HG03103 (cell line): ENCODE measurements around the gene DAZAP1.
A peak's percentile ranks its signal among the peaks of the same experiment; 100 is the strongest.

Experiments
- ATAC-seq: cut with Tn5 transposase; IDR thresholded peaks from one replicate; pipeline ENCODE4 v1.9.1; 2021; ENCODE audit warnings: low read depth; ENCODE audit not compliant: unreplicated experiment

Gene DAZAP1

DNA sequence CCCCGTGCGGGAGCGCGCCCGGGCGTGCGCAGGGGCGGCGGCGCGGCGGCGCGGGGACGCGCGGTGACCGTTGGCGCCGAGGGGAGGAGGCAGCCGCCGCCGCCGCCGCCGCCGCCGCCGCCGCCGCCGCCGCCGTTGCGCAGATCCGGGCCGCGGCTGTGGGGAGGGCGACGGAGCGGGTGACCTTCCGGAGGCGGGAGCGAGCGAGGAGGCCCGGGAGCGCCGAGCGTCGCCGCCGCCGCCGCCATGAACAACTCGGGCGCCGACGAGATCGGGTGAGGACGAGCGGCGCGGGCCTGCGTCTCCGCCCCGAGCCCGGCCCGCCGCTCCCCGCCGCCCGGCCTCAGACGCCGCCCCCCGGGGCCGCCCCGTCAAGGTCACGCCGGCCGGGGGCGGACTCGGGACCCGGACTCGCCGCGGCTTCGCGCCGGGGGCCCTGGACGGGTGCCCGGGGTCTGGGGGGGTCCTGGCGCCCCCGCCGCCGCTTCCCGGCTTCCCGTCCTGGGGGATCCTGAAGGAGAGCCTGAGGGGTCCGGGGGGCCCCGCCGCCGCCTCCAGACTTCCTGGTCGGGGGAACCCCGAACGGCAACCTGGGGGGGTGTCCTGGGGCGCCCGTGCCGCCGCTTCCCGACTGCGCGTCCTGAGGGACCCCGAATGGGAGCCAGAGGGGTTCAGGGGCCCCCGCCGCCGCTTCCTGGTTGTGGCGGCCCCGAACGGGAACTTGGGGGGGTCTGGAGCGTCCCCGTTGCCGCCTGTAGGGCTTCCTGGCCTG lies at the start of gene DAZAP1:
Gene DAZAP1 (plus strand): TSS at position 59 of the 772 bp plus-strand sequence. CDS start 188 bp downstream, at position 247.
- peak; percentile 15 for ATAC-seq

DNA sequence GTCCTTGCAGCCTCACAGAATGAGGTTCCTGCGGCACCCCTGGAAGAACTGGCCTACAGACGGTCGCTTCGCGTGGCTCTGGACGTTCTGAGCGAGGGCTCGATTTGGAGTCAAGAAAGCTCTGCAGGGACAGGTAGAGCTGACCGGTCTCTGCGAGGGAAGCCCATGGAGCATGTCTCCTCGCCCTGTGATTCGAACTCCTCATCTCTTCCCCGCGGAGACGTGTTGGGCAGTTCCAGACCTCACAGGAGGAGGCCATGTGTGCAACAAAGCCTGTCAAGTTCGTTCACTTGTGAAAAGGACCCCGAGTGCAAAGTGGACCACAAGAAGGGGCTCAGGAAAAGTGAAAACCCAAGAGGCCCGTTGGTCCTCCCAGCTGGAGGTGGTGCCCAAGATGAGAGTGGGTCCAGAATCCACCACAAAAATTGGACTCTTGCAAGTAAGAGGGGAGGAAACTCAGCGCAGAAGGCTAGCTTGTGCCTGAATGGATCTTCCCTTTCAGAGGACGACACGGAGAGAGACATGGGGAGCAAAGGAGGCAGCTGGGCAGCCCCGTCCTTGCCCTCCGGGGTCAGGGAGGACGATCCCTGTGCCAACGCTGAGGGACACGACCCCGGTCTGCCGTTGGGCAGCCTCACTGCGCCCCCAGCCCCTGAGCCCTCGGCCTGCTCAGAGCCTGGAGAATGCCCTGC lies 47.1 kb upstream of the DAZAP1 start:
- no peak for ATAC-seq

DNA sequence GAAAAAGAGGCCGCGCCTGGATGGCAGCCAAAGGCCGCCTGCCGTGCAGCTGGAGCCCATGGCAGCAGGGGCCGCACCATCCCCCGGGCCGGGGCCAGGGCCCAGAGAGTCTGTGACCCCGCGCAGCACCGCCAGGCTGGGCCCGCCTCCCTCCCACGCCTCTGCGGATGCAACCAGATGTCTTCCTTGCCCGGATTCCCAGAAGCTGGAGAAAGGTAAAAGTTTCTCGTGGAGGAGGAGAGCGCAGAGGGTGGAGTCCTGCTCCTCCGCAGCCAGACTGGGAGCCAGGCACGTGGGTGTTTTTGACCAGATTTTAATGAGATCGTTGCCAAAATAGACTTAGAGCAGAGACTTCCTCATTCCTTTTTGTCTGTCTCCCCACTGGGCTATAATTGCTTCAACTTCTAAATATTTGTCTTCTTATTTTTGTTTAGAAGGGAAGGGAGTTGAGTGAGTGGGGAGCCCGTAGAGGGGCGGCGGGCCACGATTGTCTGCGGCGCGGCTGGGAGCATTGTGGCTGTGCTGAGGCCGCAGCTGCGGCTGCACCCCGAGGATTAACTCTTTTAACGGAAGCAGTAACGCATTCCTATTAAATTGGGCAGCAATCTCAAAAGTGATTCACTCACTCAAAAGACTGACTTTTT lies 46.4 kb upstream of the DAZAP1 start:
- no peak for ATAC-seq

DNA sequence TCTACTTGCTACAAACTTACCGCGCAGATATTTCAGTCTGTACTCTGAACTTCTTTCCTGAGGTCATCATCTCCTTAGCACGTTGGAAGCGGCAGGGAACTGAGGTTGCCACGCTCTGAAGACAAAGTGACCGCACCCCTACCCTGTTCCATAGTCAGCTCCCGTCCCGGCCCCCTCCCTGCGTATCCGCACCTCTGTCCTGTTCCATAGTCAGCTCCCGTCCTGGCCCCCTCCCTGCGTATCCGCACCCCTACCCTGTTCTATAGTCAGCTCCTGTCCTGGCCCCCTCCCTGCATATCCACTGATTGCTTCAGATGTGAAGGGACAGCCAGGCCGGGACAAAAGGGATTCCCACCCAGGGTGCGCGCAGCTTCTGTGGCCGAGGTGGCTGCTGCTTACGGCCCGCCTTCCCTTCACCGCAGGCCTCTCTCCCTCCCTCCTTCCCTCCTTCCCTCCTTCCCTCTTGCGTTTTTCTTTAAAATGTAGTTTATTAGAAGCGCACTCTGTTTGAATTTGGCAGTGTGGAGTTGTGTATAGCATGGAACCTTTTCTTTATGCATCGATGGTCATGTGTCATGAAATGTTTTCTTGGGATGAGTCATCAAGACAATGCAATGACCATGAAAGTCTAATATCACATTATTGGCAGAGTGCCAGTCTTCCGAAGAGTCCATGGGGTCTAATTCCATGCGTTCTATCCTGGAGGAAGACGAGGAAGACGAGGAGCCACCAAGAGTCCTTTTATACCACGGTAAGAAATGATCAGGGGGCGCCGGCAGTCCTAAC lies 45.6 kb upstream of the DAZAP1 start:
- no peak for ATAC-seq

DNA sequence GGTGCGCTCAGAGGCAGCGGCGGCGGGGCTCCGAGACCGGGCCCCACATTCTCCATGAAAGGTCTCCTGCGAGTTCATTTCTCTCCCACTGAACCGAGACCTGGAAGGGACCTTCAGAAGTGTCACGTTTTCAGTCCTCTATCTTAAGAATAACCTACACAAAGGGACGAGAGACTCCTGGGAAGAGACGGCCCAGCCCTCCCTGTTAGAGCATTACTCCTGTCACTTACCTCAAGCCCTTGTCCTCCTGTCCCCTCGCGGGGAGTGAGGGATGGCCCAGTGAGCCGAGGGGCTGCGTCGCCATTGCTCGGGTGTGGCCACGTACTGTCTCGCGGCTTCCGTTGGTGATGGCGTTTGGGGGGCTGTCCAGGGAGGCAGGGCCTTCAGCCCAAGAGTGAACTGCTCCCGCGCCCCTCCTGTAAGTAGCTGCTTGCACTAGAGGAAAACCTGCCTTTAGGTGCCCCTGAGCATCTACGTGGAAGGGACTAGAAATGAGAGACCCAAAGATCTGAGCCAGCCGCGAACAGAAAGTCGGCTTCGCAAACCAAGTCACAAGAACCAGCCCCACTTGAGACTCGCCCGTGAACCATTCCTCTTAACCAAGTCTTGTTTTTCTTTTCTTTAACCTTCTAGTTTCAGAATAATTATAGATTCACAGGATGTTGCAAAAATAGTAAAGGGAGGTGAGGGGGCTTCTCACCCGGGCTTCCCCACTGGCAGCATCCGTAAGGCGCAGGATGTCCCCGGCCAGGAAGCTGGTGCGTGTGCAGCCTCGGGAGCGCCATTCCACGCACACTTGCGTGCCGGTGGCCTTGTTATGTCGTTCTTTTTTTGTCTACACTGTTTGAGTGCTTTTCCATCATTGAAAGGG lies 44.8 kb upstream of the DAZAP1 start:
- no peak for ATAC-seq

- no peak for ATAC-seq
These were observed 43.8 kb upstream of the DAZAP1 start for GRCh38 chr19:1363599-1363998.

- ATAC-seq = no peak
These were observed 43.2 kb upstream of the DAZAP1 start for GRCh38 chr19:1364070-1364704.

GRCh38 chr19:1365319-1366269 lies 41.8 kb upstream of the DAZAP1 start:
- ATAC-seq = no peak

GRCh38 chr19:1366296-1366695 lies 41.1 kb upstream of the DAZAP1 start:
- no peak for ATAC-seq

DNA sequence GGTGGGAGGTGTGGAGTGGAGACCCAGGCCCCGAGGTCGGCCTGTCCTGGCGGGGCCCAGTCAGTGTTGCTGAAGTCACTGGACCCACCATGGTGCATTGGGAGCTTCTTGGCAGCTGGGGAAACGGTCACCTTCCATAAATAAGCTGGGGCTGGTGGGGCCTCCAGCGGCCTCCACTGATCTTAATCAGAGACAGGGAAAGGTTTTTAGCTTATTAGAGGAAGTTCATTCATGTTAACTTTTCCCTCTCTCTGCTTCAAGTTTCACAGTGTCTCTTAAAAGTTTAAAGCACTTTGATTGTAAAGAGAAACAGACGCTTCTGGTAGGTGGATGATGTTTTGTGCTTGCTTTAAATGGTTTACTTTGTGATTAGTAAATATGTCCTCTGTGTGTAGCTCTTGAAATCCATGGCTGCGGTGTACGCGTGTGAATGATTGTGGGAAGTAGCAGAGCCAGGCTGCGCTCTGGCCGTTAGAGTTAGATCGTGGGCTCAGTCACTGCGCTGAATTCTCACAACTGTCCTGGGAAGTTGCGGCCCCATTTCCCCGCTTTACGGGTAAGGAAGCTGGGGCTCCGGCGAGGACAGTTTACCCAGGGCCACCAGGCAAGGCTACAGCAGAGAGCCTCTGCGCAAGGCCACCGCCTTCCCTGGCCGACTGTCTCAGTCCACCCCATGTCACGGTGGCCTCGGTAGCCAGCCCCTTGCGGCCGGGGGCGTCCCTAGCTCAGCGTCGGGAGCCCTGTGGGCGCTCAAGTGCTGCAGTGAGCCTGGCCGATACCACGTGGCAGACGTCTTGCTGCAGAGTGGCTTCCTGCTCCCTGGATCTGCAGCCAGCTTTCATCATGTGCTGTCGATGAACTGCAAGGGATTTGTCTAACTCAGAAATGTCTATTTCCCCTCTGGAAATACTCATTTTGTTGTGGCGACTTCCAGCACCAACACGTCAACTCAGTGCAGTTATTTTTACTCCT lies 40.2 kb upstream of the DAZAP1 start:
- ATAC-seq = no peak

DNA sequence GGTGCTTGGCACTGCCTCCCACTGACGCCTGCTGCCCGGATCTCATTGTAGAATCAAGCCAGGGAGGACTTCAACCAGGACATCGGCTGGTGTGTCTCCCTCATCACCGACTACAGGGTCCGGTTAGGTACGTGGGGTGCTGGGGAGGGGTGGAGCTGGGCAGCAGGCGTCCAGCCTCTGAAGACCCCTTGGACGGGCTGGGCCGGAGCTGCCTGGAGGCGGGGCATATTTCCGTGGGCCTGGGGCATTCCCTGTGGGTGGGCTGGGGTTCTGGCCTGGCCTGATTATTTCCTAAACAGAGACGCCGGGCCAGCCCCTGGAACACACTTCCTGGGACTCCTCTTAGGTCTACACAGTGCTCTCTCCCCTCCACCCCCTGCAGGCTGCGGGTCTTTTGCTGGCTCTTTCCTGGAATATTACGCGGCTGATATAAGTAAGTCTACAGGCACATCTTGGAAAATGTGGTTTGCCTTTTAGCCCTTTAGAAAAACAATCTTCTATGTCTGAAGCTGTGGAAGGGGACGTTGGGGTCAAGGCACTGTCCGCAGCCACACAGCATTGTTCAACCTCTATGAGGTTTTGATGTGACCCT lies 38.1 kb upstream of the DAZAP1 start:
- no peak for ATAC-seq

DNA sequence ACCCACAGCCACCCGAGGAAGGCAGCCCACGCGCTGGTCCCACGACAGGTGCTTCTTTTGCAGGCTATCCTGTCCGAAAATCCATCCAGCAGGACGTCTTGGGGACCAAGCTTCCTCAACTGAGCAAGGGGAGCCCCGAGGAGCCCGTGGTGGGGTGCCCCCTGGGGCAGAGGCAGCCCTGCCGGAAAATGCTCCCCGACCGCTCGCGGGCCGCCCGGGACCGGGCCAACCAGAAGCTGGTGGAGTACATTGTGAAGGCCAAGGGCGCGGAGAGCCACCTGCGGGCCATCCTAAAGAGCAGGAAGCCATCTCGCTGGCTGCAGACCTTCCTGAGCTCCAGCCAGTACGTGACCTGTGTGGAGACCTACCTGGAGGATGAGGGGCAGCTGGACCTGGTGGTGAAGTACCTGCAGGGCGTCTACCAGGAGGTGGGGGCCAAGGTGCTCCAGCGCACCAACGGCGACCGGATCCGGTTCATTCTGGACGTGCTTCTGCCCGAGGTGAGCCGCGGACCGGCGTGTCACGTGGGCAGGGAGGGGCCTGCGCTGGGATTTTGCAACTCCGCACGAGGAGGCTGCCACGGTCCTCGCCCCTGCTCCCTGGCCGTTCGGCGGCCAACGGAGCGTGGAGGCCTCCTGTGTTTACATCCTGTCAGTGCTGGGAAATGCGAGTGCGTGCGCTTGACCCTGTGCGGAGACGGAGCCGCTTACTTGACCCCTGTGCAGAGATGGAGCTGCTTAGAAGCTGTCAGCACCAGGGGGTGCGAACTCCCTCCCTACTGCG lies 36.6 kb upstream of the DAZAP1 start:
- no peak for ATAC-seq

- no peak for ATAC-seq
These were observed 34.3 kb upstream of the DAZAP1 start for GRCh38 chr19:1373042-1373533.

DNA sequence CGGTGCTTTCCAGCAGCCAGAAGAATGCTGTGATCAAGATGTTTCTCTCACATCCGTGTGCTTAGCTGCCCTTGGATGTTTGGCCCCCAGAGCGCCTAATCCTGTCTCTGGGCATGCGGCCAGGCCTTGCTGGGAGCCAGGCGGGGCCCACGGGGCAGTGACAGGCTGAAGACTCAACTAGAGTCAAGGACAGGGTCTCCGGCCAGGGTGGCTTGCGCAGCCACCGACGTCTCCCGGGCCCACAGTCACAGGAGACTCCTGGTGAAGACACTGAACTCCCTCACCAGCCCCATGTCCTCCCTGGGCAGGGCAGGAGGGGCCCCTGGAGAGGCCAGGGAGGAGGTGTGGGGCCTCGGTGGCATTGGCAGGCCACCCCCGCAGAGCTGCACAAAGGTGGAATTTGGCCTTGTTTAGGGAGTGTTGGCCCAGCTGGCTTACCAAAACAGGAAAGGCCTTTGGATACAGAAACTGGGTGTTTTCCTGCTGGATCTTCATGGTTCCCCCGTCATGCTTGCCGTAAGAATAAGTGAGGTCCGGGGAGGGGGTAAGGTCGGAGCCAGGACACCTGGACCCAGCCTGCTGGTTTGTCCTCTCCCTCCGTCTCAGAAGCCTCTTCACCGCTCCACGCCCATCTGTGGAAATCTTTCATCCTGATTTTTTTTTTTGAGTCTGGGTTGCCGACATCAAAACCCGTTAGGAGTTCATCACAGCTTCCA lies 33.7 kb upstream of the DAZAP1 start:
- ATAC-seq = no peak

GRCh38 chr19:1374250-1374577 lies 33.2 kb upstream of the DAZAP1 start:
- no peak for ATAC-seq
